Stimulated activated CD8-positive, alpha-beta memory T cell treated with anti-CD3 and anti-CD28 coated beads, Interleukin-15, amount 100 ng/mL, for 48 hours (primary cell): ENCODE results near the gene EVI5L.

Experiments
- DNase-seq, 2 donors: peaks; one replicate each; pipeline ENCODE4 v3.0.0-alpha.2; 2020; ENCODE audit warnings: low read depth in 2 of 2

Gene EVI5L

GRCh38 chr19:7911508-7912143 is 81.6 kb downstream of the EVI5L start:
- DNase-seq, result no peak

DNA sequence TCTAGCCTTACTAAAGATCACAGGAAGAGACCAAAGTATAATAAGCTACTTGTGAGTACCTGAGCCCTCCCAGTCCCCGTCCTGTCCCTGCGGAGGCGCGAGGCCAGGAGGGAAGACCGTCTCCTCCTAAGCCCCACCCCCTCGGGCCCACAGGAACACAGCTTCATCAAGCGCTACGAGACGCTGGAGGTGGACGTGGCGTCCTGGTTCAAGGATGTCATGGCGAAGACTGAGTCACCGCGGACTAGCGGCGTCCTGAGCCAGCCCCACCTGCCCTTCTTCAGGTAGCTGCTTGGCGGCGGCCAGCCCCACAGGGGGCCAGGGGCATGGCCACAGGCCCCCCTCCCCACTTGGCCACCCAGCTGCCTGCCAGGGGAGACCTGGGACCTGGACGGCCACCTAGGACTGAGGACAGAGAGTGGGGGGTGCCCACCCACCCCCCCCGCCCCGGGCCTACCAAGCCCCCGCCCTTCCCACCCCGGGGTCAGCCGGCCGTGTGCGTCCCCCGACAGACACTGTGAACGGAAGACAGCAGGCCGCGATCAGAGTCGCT is 82.2 kb downstream of the EVI5L start:
- no peak for DNase-seq

- DNase-seq, result no peak
Observed at GRCh38 chr19:7912697-7913564, 82.9 kb downstream of the EVI5L start.

DNA sequence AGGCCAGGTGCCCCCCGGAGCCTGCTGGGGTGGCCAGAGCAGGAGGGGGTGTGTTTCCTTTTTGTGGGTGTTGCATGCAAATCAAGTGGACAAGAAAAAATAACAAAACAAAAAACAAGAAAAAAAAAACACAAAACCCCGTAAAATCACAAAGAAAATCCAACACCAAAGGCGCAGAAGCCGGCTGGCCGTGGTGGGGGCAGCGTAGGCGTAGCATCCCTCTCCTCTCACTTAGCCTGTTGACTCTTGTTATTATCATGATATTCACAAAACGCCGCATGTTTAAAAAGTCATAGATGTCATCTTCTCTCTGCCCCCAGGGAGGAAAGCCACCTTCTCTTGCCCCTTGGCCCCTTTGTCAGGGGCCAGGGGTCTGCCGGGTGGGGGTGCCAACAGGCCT is 83.6 kb downstream of the EVI5L start:
- no peak for DNase-seq

DNA sequence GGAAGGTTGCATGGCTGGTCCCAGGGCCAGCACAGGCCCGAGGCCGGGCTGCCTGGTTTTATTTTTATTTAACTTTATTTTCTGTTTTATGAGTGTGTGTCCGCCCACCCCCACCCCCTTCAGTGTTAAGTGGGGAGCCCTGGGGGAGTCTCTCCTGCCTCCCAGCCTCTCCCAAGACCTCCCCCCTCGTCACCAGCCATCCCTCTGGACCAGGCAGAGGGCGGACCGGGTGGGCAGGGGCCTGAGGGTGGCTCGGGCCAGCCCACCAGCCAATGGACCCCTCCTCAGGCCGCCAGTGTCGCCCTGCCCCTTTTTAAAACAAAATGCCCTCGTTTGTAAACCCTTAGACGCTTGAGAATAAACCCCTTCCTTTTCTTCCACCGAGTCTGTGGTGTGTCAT is 84.1 kb downstream of the EVI5L start:
- no peak for DNase-seq
